ENCODE data around the gene ITIH1. TPM values are rescaled to one million over a fixed set of nuclear protein-coding genes. Genes with fewer than 3 reads are reported as not detected.

Gene ITIH1
- total and polyA plus RNA-seq, 2 donors (not counting 3 experiments of a cell fraction or from before 2014, with no cell fraction given) = not detected

- H2AFZ ChIP-seq (ENCODE audit: low read depth, low read length) = no peak overlapping the region
- H3K27ac ChIP-seq (ENCODE audit: insufficient read depth, low read depth, low read length) = no peak overlapping the region
- H3K4me2 ChIP-seq (ENCODE audit: insufficient read depth, low read length) = no peak overlapping the region
- no peaks in the 10 kb centered on the region for H3K4me1 ChIP-seq (ENCODE audit: control insufficient read depth, extremely low read depth, insufficient read depth, low read length)
- no peaks in the 10 kb centered on the region for H3K9me1 ChIP-seq (replicated peaks; ENCODE audit: control insufficient read depth, extremely low read depth, insufficient read depth, low read length)
- H3K79me2 ChIP-seq (ENCODE audit: control insufficient read depth, insufficient read depth, low read length) = no peaks in the 10 kb centered on the region
- BruUV-seq (replicated peaks) = no TSS peak
- no peak for FAIRE-seq
- no peak overlapping the region for H3K9ac ChIP-seq (replicated peaks; ENCODE audit: extremely low read depth, insufficient read depth, low read length)
- ChIA-PET POLR2A (no interaction called here), CTCF (interaction anchor here (1.3 to 1.8 kb wide), 3 partner anchors 10 to 29 kb away, joined by 3 to 11 read pairs (median 4); no protein-coding TSS in a partner anchor)
- intact Hi-C loops (cut with micrococcal nuclease) (no loop called here), dilution Hi-C loops (cut with MboI; ENCODE audit: extremely low pct_ligation_motif_present, low sequenced_read_pairs) (no loop called here)
- no peaks in the 10 kb centered on the region for H4K20me1 ChIP-seq (replicated peaks; ENCODE audit: control insufficient read depth, extremely low read depth, insufficient read depth, low read length)
- no peak overlapping the region for H3K4me3 ChIP-seq (replicated peaks in 1 of 3; ENCODE audit: insufficient read depth in 1 of 3, low read depth in 1 of 3, low read length in 3 of 3)
- no peaks in the 10 kb centered on the region for H3K36me3 ChIP-seq (ENCODE audit: control insufficient read depth in 2 of 2, extremely low read depth in 1 of 2, insufficient read depth in 2 of 2, low read length in 2 of 2)
- DNase-seq (ENCODE audit: low read depth, low spot score) = no peak
- no peaks in the 10 kb centered on the region for H3K9me3 ChIP-seq (replicated peaks; ENCODE audit: control insufficient read depth, insufficient read depth, low read length)
- TF ChIP-seq CTCF (IDR thresholded peaks at IDR 0.05; ENCODE audit: extremely low read depth in 1 of 2, insufficient read depth in 1 of 2, low read depth in 1 of 2, low read length in 2 of 2) (no peak), FOS (IDR thresholded peaks at IDR 0.05; ENCODE audit: borderline replicate concordance, insufficient read depth, low read length) (no peak), POLR2AphosphoS5 (IDR thresholded peaks at IDR 0.05; ENCODE audit: insufficient read depth, low read depth, low read length) (no peak), GATA2 (IDR thresholded peaks at IDR 0.05; ENCODE audit: insufficient read depth, insufficient read length, low read depth, low read length) (no peak), EZH2 (IDR thresholded peaks at IDR 0.05; ENCODE audit: borderline replicate concordance, low read depth, low read length, severe bottlenecking) (no peak), POLR2A (IDR thresholded peaks at IDR 0.05; ENCODE audit: low read depth, low read length) (no peak), MYC (IDR thresholded peaks at IDR 0.05; ENCODE audit: low read depth, low read length) (no peak), JUN (IDR thresholded peaks at IDR 0.05; ENCODE audit: borderline replicate concordance, insufficient read depth, insufficient read length, low read depth) (no peak)
- TF ChIP-seq, protein P1, sequence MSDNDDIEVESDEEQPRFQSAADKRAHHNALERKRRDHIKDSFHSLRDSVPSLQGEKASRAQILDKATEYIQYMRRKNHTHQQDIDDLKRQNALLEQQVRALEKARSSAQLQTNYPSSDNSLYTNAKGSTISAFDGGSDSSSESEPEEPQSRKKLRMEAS (IDR thresholded peaks at IDR 0.05; ENCODE audit: insufficient read depth, insufficient read length) = no peak
- H3K27me3 ChIP-seq (ENCODE audit: control insufficient read depth in 2 of 2, insufficient read depth in 2 of 2, low read length in 2 of 2) = no peaks in the 10 kb centered on the region
Observed at GRCh38 chr3:52816199-52816598, 38.8 kb downstream of the ITIH1 start.

Data from endothelial cell of umbilical vein (primary cell).